Measurements from ENCODE around the gene TSEN2.

TSEN2 gene

GRCh38 chr3:12461097-12461649 lies 23.1 kb upstream of the TSEN2 start:
- DNase-seq (ENCODE audit: extremely low read depth, insufficient read length), result no peak
- no peaks in the 10 kb centered on the region for H3K36me3 ChIP-seq (ENCODE audit: control insufficient read depth, insufficient read depth, low read length)
- no peak overlapping the region for H3K4me3 ChIP-seq (replicated peaks; ENCODE audit: low read depth, low read length)
- no peak for TF ChIP-seq CTCF (IDR thresholded peaks at IDR 0.05; ENCODE audit: insufficient read depth, low read length, poor library complexity, severe bottlenecking)
- H3K27me3 ChIP-seq (replicated peaks; ENCODE audit: control insufficient read depth, insufficient read depth, low read length), result no peaks in the 10 kb centered on the region

- Histone ChIP-seq H3K4me3 (replicated peaks; ENCODE audit: low read depth, low read length) (no peak overlapping the region), H3K36me3 (ENCODE audit: control insufficient read depth, insufficient read depth, low read length) (no peaks in the 10 kb centered on the region), H3K27me3 (replicated peaks; ENCODE audit: control insufficient read depth, insufficient read depth, low read length) (no peaks in the 10 kb centered on the region)
- TF ChIP-seq CTCF (IDR thresholded peaks at IDR 0.05; ENCODE audit: insufficient read depth, low read length, poor library complexity, severe bottlenecking), result no peak
- DNase-seq (ENCODE audit: extremely low read depth, insufficient read length), result no peak
Measured at GRCh38 chr3:12462159-12462947, 21.9 kb upstream of the TSEN2 start.

- Histone ChIP-seq H3K4me3 (replicated peaks; ENCODE audit: low read depth, low read length) (no peak overlapping the region), H3K36me3 (ENCODE audit: control insufficient read depth, insufficient read depth, low read length) (no peaks in the 10 kb centered on the region), H3K27me3 (replicated peaks; ENCODE audit: control insufficient read depth, insufficient read depth, low read length) (no peaks in the 10 kb centered on the region)
- TF ChIP-seq CTCF (IDR thresholded peaks at IDR 0.05; ENCODE audit: insufficient read depth, low read length, poor library complexity, severe bottlenecking), result no peak
- DNase-seq (ENCODE audit: extremely low read depth, insufficient read length), result no peak
Measured at GRCh38 chr3:12463686-12464085, 20.6 kb upstream of the TSEN2 start.

GRCh38 chr3:12464181-12464580 lies 20.1 kb upstream of the TSEN2 start:
- DNase-seq (ENCODE audit: extremely low read depth, insufficient read length), result no peak
- no peak overlapping the region for H3K4me3 ChIP-seq (replicated peaks; ENCODE audit: low read depth, low read length)
- TF ChIP-seq CTCF (IDR thresholded peaks at IDR 0.05; ENCODE audit: insufficient read depth, low read length, poor library complexity, severe bottlenecking), result no peak
- no peaks in the 10 kb centered on the region for H3K27me3 ChIP-seq (replicated peaks; ENCODE audit: control insufficient read depth, insufficient read depth, low read length)
- H3K36me3 ChIP-seq (ENCODE audit: control insufficient read depth, insufficient read depth, low read length), result no peaks in the 10 kb centered on the region

GRCh38 chr3:12465151-12465835 lies 19.0 kb upstream of the TSEN2 start:
- DNase-seq (ENCODE audit: extremely low read depth, insufficient read length), result no peak
- TF ChIP-seq CTCF (IDR thresholded peaks at IDR 0.05; ENCODE audit: insufficient read depth, low read length, poor library complexity, severe bottlenecking), result no peak
- H3K27me3 ChIP-seq (replicated peaks; ENCODE audit: control insufficient read depth, insufficient read depth, low read length), result no peaks in the 10 kb centered on the region
- no peaks in the 10 kb centered on the region for H3K36me3 ChIP-seq (ENCODE audit: control insufficient read depth, insufficient read depth, low read length)
- no peak overlapping the region for H3K4me3 ChIP-seq (replicated peaks; ENCODE audit: low read depth, low read length)
